Activated CD4-positive, CD25-positive, alpha-beta regulatory T cell treated with anti-CD3 and anti-CD28 coated beads, Interleukin-2, amount 50 U/mL, for 72 hours (primary cell): ENCODE measurements around the gene PLXNA4.

Experiments
- DNase-seq: peaks from one replicate; pipeline ENCODE4 v3.0.0; 2021

Gene PLXNA4

DNA sequence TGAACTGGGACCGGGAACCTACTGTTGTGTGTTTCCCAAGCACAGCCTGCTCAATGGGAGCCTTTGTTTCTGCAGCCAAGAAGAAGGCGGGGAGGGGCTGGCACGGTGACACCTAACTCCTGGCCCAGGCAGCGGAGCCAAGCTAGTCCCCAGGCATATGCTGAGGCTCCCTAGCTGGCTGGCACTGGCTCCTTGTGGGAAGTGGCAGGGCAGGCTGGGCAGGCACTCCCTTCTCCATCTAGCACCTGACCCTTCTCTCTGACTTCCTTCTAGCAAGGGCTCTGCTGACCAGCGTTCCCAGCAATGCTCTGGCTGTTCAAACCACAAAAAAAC, 325.0 kb downstream of the PLXNA4 start:
- no peak for DNase-seq

GRCh38 chr7:132250480-132251326, 325.6 kb downstream of the PLXNA4 start:
- DNase-seq = no peak

GRCh38 chr7:132249256-132249971, 326.9 kb downstream of the PLXNA4 start:
- DNase-seq = no peak

DNA sequence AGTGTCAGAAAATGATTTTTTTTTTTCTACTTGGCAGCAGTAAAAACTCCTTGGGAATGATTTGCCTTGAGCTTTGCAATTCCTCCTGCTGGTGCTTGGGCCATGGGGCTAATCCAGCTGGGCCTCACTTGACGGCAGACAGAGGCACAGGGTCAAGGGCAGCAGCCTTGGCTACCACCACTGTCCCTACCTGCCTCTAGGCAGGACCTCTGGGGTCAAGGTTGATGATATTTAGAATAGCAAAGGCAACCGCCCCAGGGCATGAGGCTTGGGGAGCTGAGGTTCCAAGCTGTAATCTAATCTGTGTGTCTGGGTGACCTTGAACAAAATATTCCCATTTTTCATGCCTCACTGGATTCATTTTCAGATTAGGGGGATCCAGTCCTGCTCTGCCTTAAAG, 327.4 kb downstream of the PLXNA4 start:
- DNase-seq = no peak

DNA sequence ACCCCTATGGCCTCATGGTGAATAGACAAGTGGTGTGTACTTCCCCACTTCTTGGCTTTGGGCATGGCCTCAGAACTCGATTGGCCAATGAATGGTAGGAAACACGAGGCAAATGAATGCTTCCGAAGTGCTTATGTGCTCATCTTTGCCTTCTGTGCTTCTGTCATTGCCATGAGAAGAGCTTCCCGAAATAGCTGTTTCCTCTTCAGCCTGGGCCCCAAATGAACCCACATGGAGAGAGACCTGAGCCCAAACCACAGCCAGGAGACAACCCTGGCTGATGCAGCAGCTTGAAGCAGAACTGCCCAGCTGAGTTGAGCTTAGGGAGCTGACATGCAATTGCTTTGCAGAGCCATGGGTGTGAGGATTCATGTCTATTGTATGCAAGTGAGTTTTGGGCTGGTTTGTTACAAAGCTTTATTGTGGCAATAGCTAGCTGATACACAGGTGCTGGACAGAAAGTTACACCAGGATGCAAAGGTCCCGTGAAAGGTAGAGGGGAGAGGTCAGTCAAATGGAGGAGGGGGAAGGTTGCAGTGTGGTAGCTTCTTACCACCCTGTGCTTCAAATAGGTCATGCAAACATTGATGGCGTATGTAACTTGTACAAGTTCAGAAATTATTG, 328.2 kb downstream of the PLXNA4 start:
- DNase-seq = no peak

GRCh38 chr7:132246591-132246990, 329.7 kb downstream of the PLXNA4 start:
- no peak for DNase-seq

DNA sequence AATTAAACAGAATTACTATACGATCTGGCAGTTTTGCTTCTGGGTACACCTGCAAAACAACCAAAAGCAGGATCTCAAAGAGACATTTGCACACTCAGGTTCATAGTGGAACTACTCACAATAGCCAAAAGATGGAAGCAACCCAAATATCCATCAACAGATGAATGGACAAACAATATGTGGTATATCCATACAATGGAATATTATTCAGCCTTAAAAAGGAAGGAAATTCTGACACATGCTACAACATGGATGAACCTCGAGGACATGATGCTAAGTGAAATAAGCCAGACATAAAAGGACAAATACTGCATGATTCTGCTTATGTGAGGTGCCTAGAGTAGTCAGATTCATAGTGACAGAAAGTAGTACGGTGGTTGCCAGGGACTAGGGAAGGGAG, 330.7 kb downstream of the PLXNA4 start:
- DNase-seq = no peak

GRCh38 chr7:132244903-132245480, 331.3 kb downstream of the PLXNA4 start:
- no peak for DNase-seq

DNA sequence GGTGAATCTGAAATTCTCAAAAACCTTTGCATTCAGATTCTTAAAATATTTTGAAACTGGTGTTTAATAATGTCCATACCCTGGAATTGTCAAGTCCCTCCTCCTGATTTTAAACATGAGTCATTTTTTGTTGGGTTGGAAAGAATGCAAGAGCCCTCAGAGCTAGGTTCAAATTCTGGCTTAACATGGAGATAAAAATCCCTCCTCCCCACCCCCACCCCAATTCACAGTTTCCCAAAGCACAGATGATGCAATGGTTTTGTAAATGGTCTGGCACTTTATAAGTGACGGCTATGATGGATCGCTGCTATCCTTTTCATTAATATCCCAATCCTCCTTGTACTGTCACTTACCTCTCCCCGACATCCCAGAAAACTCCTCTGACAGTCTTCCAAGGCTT, 332.8 kb downstream of the PLXNA4 start:
- DNase-seq = no peak

DNA sequence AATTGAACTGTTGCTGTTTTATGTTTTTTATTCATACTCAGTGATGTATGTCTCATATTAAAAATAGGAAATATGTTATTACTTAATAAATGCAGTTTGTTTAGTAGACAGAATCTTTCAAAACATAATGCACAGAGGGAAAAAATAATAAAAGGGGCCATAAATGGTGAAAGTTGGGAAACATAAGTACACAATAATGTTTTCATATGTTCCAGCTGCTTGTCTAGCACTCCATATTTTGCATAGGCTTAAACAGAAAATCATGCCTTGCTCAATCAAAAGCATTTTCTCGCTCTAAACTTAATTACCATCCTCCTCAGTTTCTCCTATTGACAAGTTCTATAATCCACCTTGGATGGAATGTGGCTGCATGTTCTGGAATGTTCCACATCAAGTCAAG, 333.2 kb downstream of the PLXNA4 start:
- no peak for DNase-seq

- DNase-seq = no peak
These were observed 334.0 kb downstream of the PLXNA4 start for GRCh38 chr7:132242192-132242812.

DNA sequence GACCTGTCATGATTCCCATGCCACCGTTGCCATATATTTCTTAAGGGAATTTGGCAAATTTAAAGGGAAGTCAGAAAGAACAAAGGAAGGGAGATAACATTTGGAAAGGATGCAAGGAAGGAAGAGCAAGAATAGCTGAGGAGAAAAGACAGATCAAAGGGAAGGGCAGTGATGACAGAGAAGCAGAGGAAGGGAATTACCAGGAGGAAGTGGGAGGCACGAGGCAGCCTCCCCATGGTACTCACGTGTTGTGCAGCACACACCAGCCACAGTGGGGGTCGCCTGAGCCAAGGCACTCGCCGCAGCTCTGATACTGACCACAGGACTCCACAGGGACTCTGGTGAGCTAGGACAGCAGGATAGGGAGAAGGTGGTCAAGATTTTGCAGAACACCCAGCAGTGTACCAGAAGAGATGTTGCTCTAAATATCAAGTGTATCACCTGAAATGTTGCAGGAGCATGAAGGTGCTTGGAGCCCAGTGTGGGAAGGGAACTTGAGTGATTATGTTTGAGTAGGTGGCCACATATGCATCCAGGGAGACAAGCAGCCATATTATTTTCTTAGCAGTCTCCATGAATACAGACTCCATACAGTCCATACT, 335.3 kb downstream of the PLXNA4 start:
- DNase-seq = no peak

GRCh38 chr7:132240262-132240661, 336.0 kb downstream of the PLXNA4 start:
- no peak for DNase-seq

DNA sequence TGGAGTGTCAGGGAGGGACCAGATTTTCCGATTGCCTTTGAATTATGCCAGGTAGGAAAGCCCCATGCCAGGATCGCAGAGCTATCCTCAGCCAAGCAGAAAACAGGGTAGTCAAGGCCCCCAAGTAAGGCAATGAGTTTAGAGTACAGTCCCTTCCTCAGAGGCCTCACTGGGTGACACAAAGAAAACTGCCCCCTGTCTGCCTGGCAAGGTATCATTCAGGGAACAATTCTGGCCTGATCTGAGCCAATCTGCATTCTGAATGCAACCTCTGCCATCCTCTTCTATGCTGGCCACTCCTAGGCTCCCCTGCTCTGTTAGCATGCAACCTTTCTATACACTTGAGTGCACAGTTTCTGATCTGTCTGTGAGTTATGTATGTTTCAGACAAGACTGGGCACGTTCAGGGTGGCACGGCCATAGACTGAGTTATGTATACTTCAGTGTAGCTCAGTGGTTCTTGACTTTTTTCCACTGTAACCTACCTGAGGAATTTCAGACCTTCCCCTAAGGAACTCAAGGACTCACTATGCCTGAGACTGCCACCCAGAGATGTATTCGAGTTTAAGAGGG, 336.8 kb downstream of the PLXNA4 start:
- no peak for DNase-seq

GRCh38 chr7:132234711-132235110, 341.6 kb downstream of the PLXNA4 start:
- DNase-seq = no peak

GRCh38 chr7:132232406-132232805, 343.9 kb downstream of the PLXNA4 start:
- no peak for DNase-seq

GRCh38 chr7:132230462-132230861, 345.8 kb downstream of the PLXNA4 start:
- no peak for DNase-seq

DNA sequence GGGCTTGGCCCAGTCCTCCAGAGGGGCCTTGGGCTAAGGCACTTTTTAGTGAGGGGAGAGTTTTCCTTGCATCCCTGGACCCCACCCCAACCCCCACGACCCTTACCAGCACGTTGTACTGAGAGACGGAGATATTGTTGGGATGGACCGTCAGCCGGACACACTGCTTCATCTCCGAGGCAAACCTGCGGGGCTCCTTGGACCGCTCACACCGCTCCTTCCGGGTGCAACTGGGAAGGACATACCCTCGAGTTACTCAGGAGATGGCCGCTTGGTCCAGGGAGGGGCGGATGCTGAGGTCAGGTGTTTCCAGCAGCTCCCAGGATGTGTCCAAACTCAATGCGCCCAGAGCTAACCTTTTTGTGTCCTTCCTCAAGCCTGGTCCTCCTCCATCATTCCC, 348.0 kb downstream of the PLXNA4 start:
- DNase-seq = no peak

DNA sequence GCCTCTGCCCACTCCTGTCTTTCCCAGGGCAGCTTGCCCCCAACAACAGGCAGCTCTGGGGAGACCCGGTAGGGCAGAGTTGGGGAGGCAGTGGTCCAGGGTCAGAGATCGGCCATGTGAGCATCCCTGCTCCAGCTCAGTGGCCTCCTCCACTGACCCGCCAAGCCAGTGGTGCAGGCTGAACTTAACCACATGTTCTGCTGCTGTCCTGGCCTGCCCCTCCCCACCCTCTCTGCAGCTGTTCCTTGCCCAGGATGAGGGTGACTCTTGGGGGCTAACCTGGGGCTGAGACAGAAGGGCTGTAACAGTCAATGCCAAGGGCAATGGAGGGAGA, 349.3 kb downstream of the PLXNA4 start:
- DNase-seq = no peak

GRCh38 chr7:132226046-132226956, 350.0 kb downstream of the PLXNA4 start:
- no peak for DNase-seq

GRCh38 chr7:132225216-132226030, 350.8 kb downstream of the PLXNA4 start:
- DNase-seq = no peak
